Measurements from ENCODE around the gene ADARB2.
"Not testable (repeated sequence)": the region's sequence is repeated elsewhere in the genome, so short reads cannot be mapped to it uniquely, and the experiment has no call there.

ADARB2 gene

GRCh38 chr10:1538531-1539061 is 198.7 kb downstream of the ADARB2 start:
- DNase-seq = no peak

- DNase-seq = no peak
Measured at GRCh38 chr10:1538121-1538520, 199.2 kb downstream of the ADARB2 start.

GRCh38 chr10:1537449-1537848 is 199.9 kb downstream of the ADARB2 start:
- DNase-seq = not testable (repeated sequence)

GRCh38 chr10:1536341-1536740 is 201.0 kb downstream of the ADARB2 start:
- DNase-seq = no peak

- DNase-seq = no peak
Measured at GRCh38 chr10:1535301-1535965, 201.9 kb downstream of the ADARB2 start.

GRCh38 chr10:1534820-1535219 is 202.5 kb downstream of the ADARB2 start:
- no peak for DNase-seq

- DNase-seq = no peak
Measured at GRCh38 chr10:1532636-1533035, 204.7 kb downstream of the ADARB2 start.

GRCh38 chr10:1531883-1532597 is 205.3 kb downstream of the ADARB2 start:
- DNase-seq = no peak

GRCh38 chr10:1530871-1531517 is 206.3 kb downstream of the ADARB2 start:
- no peak for DNase-seq

GRCh38 chr10:1529806-1530413 is 207.4 kb downstream of the ADARB2 start:
- DNase-seq = no peak

GRCh38 chr10:1527951-1528350 is 209.4 kb downstream of the ADARB2 start:
- no peak for DNase-seq

- no peak for DNase-seq
Measured at GRCh38 chr10:1526436-1527055, 210.8 kb downstream of the ADARB2 start.

- DNase-seq = no peak
Measured at GRCh38 chr10:1525354-1526162, 211.8 kb downstream of the ADARB2 start.

GRCh38 chr10:1524540-1524939 is 212.8 kb downstream of the ADARB2 start:
- DNase-seq = no peak

GRCh38 chr10:1523221-1523620 is 214.1 kb downstream of the ADARB2 start:
- no peak for DNase-seq

GRCh38 chr10:1522237-1522636 is 215.1 kb downstream of the ADARB2 start:
- DNase-seq = no peak

GRCh38 chr10:1521741-1522140 is 215.6 kb downstream of the ADARB2 start:
- DNase-seq = no peak

GRCh38 chr10:1520909-1521565 is 216.3 kb downstream of the ADARB2 start:
- no peak for DNase-seq

- no peak for DNase-seq
Measured at GRCh38 chr10:1519391-1519790, 217.9 kb downstream of the ADARB2 start.

GRCh38 chr10:1517684-1518083 is 219.6 kb downstream of the ADARB2 start:
- no peak for DNase-seq

GRCh38 chr10:1516492-1517165 is 220.7 kb downstream of the ADARB2 start:
- no peak for DNase-seq

Measured in NCI-H2081 treated with DMSO at 0.1 percent for 48 hours (cell line).